ENCODE measurements around the gene PRDM16.
"Not testable (repeated sequence)": the region's sequence is repeated elsewhere in the genome, so short reads cannot be mapped to it uniquely, and the experiment has no call there.

The PRDM16 gene

GRCh38 chr1:3148171-3148570 is 79.2 kb downstream of the PRDM16 start:
- DNase-seq, result no peak

- no peak for DNase-seq
These were observed 80.3 kb downstream of the PRDM16 start for GRCh38 chr1:3149277-3149676.

- no peak for DNase-seq
These were observed 82.5 kb downstream of the PRDM16 start for GRCh38 chr1:3151456-3151855.

GRCh38 chr1:3152143-3152542 is 83.1 kb downstream of the PRDM16 start:
- no peak for DNase-seq

GRCh38 chr1:3153197-3153596 is 84.2 kb downstream of the PRDM16 start:
- no peak for DNase-seq

GRCh38 chr1:3153902-3154795 is 85.1 kb downstream of the PRDM16 start:
- no peak for DNase-seq

- DNase-seq, result no peak
These were observed 86.3 kb downstream of the PRDM16 start for GRCh38 chr1:3155056-3155925.

- no peak for DNase-seq
These were observed 86.9 kb downstream of the PRDM16 start for GRCh38 chr1:3155926-3156220.

GRCh38 chr1:3156936-3157335 is 87.9 kb downstream of the PRDM16 start:
- DNase-seq, result no peak

GRCh38 chr1:3158347-3158746 is 89.3 kb downstream of the PRDM16 start:
- no peak for DNase-seq

- no peak for DNase-seq
These were observed 90.1 kb downstream of the PRDM16 start for GRCh38 chr1:3159121-3159520.

- no peak for DNase-seq
These were observed 91.0 kb downstream of the PRDM16 start for GRCh38 chr1:3159996-3160395.

GRCh38 chr1:3160647-3161145 is 91.7 kb downstream of the PRDM16 start:
- DNase-seq, result no peak

GRCh38 chr1:3161176-3161840 is 92.3 kb downstream of the PRDM16 start:
- DNase-seq, result no peak

- DNase-seq, result no peak
These were observed 93.4 kb downstream of the PRDM16 start for GRCh38 chr1:3162322-3162882.

- DNase-seq, result no peak
These were observed 94.4 kb downstream of the PRDM16 start for GRCh38 chr1:3163356-3163755.

GRCh38 chr1:3164671-3165070 is 95.7 kb downstream of the PRDM16 start:
- DNase-seq, result no peak

- not testable (repeated sequence) for DNase-seq
These were observed 96.2 kb downstream of the PRDM16 start for GRCh38 chr1:3165189-3165588.

- peak; percentile 19 for DNase-seq
These were observed 97.4 kb downstream of the PRDM16 start for GRCh38 chr1:3166206-3166918.

- DNase-seq, result no peak
These were observed 98.3 kb downstream of the PRDM16 start for GRCh38 chr1:3167255-3167654.

- DNase-seq, result peak; percentile 81
These were observed 99.7 kb downstream of the PRDM16 start for GRCh38 chr1:3168678-3169077.

GRCh38 chr1:3169665-3170356 is 100.8 kb downstream of the PRDM16 start:
- no peak for DNase-seq
